WTC11 (cell line): ENCODE measurements around the gene CD209. TPM values are rescaled to one million over a fixed set of nuclear protein-coding genes. Genes with fewer than 3 reads are reported as not detected.

Source experiments
- ATAC-seq: fragments of 200-7000 bp; cut with Tn5 transposase; 2 replicates; pipeline ENCODE4 v1.10.0; 2021; ENCODE audit warnings: mild to moderate bottlenecking, moderate library complexity
- CTCF ChIA-PET: fragments of 300-600 bp; sonication (Branson Sonifier 250); formaldehyde crosslinking; loops from one replicate; lab custom pipeline; 2021; ENCODE audit warnings: antibody characterized with exemption; lab: Charles Lee
- POLR2A ChIA-PET: fragments of 350-600 bp; sonication (Branson Sonifier 250); formaldehyde crosslinking; loops from one replicate; lab custom pipeline; 2021; ENCODE audit warnings: antibody characterized with exemption; lab: Charles Lee
- DNase-seq: peaks from one replicate; pipeline ENCODE4 v3.0.0; 2021; ENCODE audit warnings: low spot score
- H3K27ac Mint-ChIP-seq: 2 replicates; pipeline ENCODE4 v1.8.0; 2021; ENCODE audit warnings: mixed read lengths
- H3K27me3 Mint-ChIP-seq: 2 replicates; pipeline ENCODE4 v1.8.0; 2021; ENCODE audit warnings: low read depth, mild to moderate bottlenecking, moderate library complexity, mixed read lengths
- H3K36me3 Mint-ChIP-seq: 2 replicates; pipeline ENCODE4 v1.8.0; 2021; ENCODE audit warnings: mixed read lengths
- H3K4me1 Mint-ChIP-seq: 2 replicates; pipeline ENCODE4 v1.8.0; 2022; ENCODE audit warnings: mixed read lengths
- H3K4me3 Mint-ChIP-seq: 2 replicates; pipeline ENCODE4 v1.8.0; 2021; ENCODE audit warnings: mild to moderate bottlenecking, moderate library complexity, mixed read lengths
- H3K9me3 Mint-ChIP-seq: 2 replicates; pipeline ENCODE4 v1.8.0; 2021; ENCODE audit warnings: mixed read lengths
- ATF3 ChIP-seq: sonication (generic); formaldehyde crosslinking; conservative IDR thresholded peaks from 2 replicates; pipeline ENCODE4 v1.8.1; 2022; ENCODE audit warnings: mild to moderate bottlenecking, missing genetic modification reagents
- CBFB ChIP-seq: sonication (generic); formaldehyde crosslinking; IDR thresholded peaks from 2 replicates; pipeline ENCODE4 v1.8.1; 2022; ENCODE audit warnings: mild to moderate bottlenecking, low read depth, missing genetic modification reagents
- E2F4 ChIP-seq: sonication (generic); formaldehyde crosslinking; IDR thresholded peaks from 2 replicates; pipeline ENCODE4 v1.8.1; 2022; ENCODE audit warnings: low read depth, mild to moderate bottlenecking, moderate library complexity, missing genetic modification reagents, borderline replicate concordance
- EMX1 ChIP-seq: fragments of 250-450 bp; sonication (Bioruptor Pico); IDR thresholded peaks from 2 replicates; pipeline ENCODE4 v1.8.0; 2021; ENCODE audit warnings: mild to moderate bottlenecking
- FOXJ3 ChIP-seq: sonication (generic); formaldehyde crosslinking; IDR thresholded peaks from 2 replicates; pipeline ENCODE4 v1.9.0; 2021; ENCODE audit warnings: missing genetic modification reagents, mild to moderate bottlenecking, borderline replicate concordance
- GTF2I ChIP-seq: fragments of 250-450 bp; sonication (Bioruptor Pico); conservative IDR thresholded peaks from 2 replicates; pipeline ENCODE4 v1.4.0; 2021; ENCODE audit warnings: mild to moderate bottlenecking
- IRF1 ChIP-seq: sonication (generic); formaldehyde crosslinking; IDR thresholded peaks from 2 replicates; pipeline ENCODE4 v1.8.0; 2023; ENCODE audit warnings: missing genetic modification reagents
- MXD4 ChIP-seq: fragments of 250-450 bp; sonication (Bioruptor Pico); IDR thresholded peaks from 2 replicates; pipeline ENCODE4 v1.8.0; 2021; ENCODE audit warnings: mild to moderate bottlenecking, moderate library complexity, borderline replicate concordance
- MYBL2 ChIP-seq: sonication (generic); formaldehyde crosslinking; IDR thresholded peaks from 2 replicates; pipeline ENCODE4 v1.8.1; 2023; ENCODE audit warnings: mild to moderate bottlenecking, moderate library complexity, missing genetic modification reagents
- NR3C1 ChIP-seq: sonication (generic); formaldehyde crosslinking; conservative IDR thresholded peaks from 2 replicates; pipeline ENCODE4 v1.8.1; 2023; ENCODE audit warnings: low read depth, mild to moderate bottlenecking, missing genetic modification reagents
- SMAD4 ChIP-seq: sonication (generic); formaldehyde crosslinking; IDR thresholded peaks from 2 replicates; pipeline ENCODE4 v1.8.0; 2022; ENCODE audit warnings: mild to moderate bottlenecking, missing genetic modification reagents
- TEAD4 ChIP-seq: sonication (generic); formaldehyde crosslinking; IDR thresholded peaks from 2 replicates; pipeline ENCODE4 v1.8.0; 2022; ENCODE audit warnings: mild to moderate bottlenecking, missing genetic modification reagents
- ZNF138 ChIP-seq: sonication (generic); formaldehyde crosslinking; conservative IDR thresholded peaks from 2 replicates; pipeline ENCODE4 v1.8.1; 2022; ENCODE audit warnings: mild to moderate bottlenecking, moderate library complexity, missing genetic modification reagents
- ZNF416 ChIP-seq: fragments of 250-450 bp; sonication (Bioruptor Pico); IDR thresholded peaks from 2 replicates; pipeline ENCODE4 v1.9.0; 2021; ENCODE audit warnings: mild to moderate bottlenecking, inconsistent platforms
- total RNA-seq: library from RNA; stranded (reverse); gene quantifications from 3 replicates; pipeline ENCODE4 v1.2.3, GENCODE V29; 2021
- TF ChIP-seq, protein P1 (sequence below): sonication (generic); formaldehyde crosslinking; IDR thresholded peaks from 2 replicates; pipeline ENCODE4 v1.8.1; 2023; ENCODE audit warnings: mild to moderate bottlenecking, missing genetic modification reagents, moderate library complexity
- TF ChIP-seq, protein P2 (sequence below): sonication (generic); formaldehyde crosslinking; IDR thresholded peaks from 2 replicates; pipeline ENCODE4 v1.8.1; 2022; ENCODE audit warnings: mild to moderate bottlenecking, missing genetic modification reagents, moderate library complexity, borderline replicate concordance
- TF ChIP-seq, protein P3 (sequence below): fragments of 250-450 bp; sonication (Bioruptor Pico); IDR thresholded peaks from 2 replicates; pipeline ENCODE4 v1.9.0; 2021; ENCODE audit warnings: moderate library complexity, mild to moderate bottlenecking, inconsistent platforms, borderline replicate concordance
- TF ChIP-seq, protein P4 (sequence below): sonication (generic); formaldehyde crosslinking; IDR thresholded peaks from 2 replicates; pipeline ENCODE4 v1.8.1; 2022; ENCODE audit warnings: mild to moderate bottlenecking, moderate library complexity, missing genetic modification reagents
- TF ChIP-seq, protein P5 (sequence below): sonication (generic); formaldehyde crosslinking; IDR thresholded peaks from 2 replicates; pipeline ENCODE4 v1.8.0; 2023; ENCODE audit warnings: missing genetic modification reagents, mild to moderate bottlenecking, borderline replicate concordance

CD209 gene
- total RNA-seq, 1 experiment from 2014 or later: not detected

DNA sequence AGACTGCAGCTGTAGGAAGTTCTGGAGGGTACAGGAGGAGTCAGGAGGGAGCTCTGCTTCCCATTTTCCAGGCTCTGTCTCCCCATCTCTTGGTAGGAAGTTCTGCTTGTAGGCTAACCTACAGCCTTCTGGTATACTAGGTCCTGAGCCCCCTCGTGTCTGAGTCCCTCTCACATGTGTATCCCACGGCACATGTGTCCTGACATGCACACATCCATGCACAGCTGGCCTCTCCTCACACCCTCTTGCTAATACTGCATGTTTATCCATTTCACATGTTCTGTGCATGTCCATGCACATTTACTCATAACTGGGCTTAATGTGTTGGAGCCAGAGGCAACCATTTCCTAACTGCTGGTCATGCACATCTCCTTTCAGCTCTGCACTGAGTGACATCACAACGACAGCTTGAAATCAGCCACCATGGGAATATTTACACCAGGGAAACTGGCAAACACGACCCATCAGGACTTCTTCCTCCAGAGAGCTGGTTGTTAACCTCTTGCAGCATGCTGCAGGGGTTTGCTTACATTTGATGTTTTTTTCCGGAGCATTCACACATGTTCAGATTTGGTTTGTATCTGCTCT is 3.0 kb downstream of the CD209 start (continued):
- TF ChIP-seq IRF1 (no peak), NR3C1 (CRISPR knock-in tag) (no peak), GTF2I (CRISPR knock-in tag) (no peak), CBFB (no peak), FOXJ3 (CRISPR knock-in tag) (no peak)

- no peaks in the 10 kb centered on the region; the same call in 1 of the 2 replicates for H3K36me3 Mint-ChIP-seq
- peaks cover 13% of the 10 kb centered on the region for H3K27me3 Mint-ChIP-seq
- peaks cover 7% of the 10 kb centered on the region for H3K9me3 Mint-ChIP-seq
- H3K4me3 Mint-ChIP-seq: no peak overlapping the region
- no peak for DNase-seq
- POLR2A ChIA-PET: no interaction called here
- H3K27ac Mint-ChIP-seq: no peak overlapping the region
- CTCF ChIA-PET: interaction anchor here (1.4 kb wide), 2 partner anchors 56 to 175 kb away, joined by 4 read pairs; no protein-coding TSS in a partner anchor
- no peak for ATAC-seq
- TF ChIP-seq EMX1 (CRISPR knock-in tag): no peak
- TF ChIP-seq, protein P1, sequence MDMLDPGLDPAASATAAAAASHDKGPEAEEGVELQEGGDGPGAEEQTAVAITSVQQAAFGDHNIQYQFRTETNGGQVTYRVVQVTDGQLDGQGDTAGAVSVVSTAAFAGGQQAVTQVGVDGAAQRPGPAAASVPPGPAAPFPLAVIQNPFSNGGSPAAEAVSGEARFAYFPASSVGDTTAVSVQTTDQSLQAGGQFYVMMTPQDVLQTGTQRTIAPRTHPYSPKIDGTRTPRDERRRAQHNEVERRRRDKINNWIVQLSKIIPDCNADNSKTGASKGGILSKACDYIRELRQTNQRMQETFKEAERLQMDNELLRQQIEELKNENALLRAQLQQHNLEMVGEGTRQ (CRISPR knock-in tag): no peak
- TF ChIP-seq, protein P2, sequence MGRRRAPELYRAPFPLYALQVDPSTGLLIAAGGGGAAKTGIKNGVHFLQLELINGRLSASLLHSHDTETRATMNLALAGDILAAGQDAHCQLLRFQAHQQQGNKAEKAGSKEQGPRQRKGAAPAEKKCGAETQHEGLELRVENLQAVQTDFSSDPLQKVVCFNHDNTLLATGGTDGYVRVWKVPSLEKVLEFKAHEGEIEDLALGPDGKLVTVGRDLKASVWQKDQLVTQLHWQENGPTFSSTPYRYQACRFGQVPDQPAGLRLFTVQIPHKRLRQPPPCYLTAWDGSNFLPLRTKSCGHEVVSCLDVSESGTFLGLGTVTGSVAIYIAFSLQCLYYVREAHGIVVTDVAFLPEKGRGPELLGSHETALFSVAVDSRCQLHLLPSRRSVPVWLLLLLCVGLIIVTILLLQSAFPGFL (CRISPR knock-in tag): no peak
- TF ChIP-seq, protein P3, sequence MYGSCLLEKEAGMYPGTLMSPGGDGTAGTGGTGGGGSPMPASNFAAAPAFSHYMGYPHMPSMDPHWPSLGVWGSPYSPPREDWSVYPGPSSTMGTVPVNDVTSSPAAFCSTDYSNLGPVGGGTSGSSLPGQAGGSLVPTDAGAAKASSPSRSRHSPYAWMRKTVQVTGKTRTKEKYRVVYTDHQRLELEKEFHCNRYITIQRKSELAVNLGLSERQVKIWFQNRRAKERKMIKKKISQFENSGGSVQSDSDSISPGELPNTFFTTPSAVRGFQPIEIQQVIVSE: no peak
- no peak for TF ChIP-seq TEAD4
- H3K4me1 Mint-ChIP-seq: peaks cover 14% of the 10 kb centered on the region
Measured at GRCh38 chr19:7743425-7743841, 3.9 kb downstream of the CD209 start.

GRCh38 chr19:7742991-7743390 is 4.3 kb downstream of the CD209 start:
- H3K9me3 Mint-ChIP-seq: peaks cover 2% of the 10 kb centered on the region
- no peak overlapping the region for H3K27ac Mint-ChIP-seq
- POLR2A ChIA-PET: no interaction called here
- ATAC-seq (no peak), DNase-seq (no peak)
- TF ChIP-seq, protein P3: no peak
- TF ChIP-seq MXD4 (CRISPR knock-in tag): no peak
- no peaks in the 10 kb centered on the region; the same call in 1 of the 2 replicates for H3K36me3 Mint-ChIP-seq
- H3K4me1 Mint-ChIP-seq: peaks cover 10% of the 10 kb centered on the region
- CTCF ChIA-PET: interaction anchor here (1.4 kb wide), 2 partner anchors 57 to 175 kb away, joined by 4 read pairs; no protein-coding TSS in a partner anchor
- H3K4me3 Mint-ChIP-seq: no peak overlapping the region
- H3K27me3 Mint-ChIP-seq: peaks cover 15% of the 10 kb centered on the region

DNA sequence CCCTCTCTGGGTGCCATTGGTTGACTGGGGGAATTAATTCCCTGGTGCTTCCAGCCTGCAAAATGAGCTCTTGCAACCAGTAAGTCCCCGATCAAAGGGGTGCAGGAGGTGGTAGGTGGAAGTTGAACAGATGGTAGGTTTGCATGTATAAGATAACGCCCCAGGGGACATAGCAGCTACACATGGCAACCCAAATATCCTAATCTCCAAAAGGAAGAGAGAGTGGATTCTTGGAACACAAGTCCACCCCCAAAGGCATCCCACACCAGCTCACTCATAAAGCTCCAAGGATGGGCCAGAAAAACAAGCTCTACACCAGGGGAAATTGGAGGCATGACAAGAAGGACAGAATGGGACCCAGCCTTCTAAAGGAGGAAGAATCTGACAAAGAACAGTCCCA is 4.8 kb downstream of the CD209 start:
- TF ChIP-seq ZNF416: no peak
- TF ChIP-seq MYBL2: no peak
- TF ChIP-seq ATF3 (CRISPR knock-in tag): no peak
- TF ChIP-seq E2F4 (CRISPR knock-in tag): no peak
- TF ChIP-seq, protein P4, sequence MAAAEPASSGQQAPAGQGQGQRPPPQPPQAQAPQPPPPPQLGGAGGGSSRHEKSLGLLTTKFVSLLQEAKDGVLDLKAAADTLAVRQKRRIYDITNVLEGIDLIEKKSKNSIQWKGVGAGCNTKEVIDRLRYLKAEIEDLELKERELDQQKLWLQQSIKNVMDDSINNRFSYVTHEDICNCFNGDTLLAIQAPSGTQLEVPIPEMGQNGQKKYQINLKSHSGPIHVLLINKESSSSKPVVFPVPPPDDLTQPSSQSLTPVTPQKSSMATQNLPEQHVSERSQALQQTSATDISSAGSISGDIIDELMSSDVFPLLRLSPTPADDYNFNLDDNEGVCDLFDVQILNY (CRISPR knock-in tag): no peak
- TF ChIP-seq, protein P5, sequence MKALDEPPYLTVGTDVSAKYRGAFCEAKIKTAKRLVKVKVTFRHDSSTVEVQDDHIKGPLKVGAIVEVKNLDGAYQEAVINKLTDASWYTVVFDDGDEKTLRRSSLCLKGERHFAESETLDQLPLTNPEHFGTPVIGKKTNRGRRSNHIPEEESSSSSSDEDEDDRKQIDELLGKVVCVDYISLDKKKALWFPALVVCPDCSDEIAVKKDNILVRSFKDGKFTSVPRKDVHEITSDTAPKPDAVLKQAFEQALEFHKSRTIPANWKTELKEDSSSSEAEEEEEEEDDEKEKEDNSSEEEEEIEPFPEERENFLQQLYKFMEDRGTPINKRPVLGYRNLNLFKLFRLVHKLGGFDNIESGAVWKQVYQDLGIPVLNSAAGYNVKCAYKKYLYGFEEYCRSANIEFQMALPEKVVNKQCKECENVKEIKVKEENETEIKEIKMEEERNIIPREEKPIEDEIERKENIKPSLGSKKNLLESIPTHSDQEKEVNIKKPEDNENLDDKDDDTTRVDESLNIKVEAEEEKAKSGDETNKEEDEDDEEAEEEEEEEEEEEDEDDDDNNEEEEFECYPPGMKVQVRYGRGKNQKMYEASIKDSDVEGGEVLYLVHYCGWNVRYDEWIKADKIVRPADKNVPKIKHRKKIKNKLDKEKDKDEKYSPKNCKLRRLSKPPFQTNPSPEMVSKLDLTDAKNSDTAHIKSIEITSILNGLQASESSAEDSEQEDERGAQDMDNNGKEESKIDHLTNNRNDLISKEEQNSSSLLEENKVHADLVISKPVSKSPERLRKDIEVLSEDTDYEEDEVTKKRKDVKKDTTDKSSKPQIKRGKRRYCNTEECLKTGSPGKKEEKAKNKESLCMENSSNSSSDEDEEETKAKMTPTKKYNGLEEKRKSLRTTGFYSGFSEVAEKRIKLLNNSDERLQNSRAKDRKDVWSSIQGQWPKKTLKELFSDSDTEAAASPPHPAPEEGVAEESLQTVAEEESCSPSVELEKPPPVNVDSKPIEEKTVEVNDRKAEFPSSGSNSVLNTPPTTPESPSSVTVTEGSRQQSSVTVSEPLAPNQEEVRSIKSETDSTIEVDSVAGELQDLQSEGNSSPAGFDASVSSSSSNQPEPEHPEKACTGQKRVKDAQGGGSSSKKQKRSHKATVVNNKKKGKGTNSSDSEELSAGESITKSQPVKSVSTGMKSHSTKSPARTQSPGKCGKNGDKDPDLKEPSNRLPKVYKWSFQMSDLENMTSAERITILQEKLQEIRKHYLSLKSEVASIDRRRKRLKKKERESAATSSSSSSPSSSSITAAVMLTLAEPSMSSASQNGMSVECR: no peak
- TF ChIP-seq SMAD4 (CRISPR knock-in tag): no peak
- no peak for TF ChIP-seq ZNF138 (CRISPR knock-in tag)
- Mint-ChIP-seq H3K4me3 (no peak overlapping the region), H3K27me3 (peaks cover 19% of the 10 kb centered on the region), H3K4me1 (peaks cover 6% of the 10 kb centered on the region), H3K36me3 (no peaks in the 10 kb centered on the region), H3K27ac (no peak overlapping the region), H3K9me3 (no peaks in the 10 kb centered on the region)
- ChIA-PET POLR2A (no interaction called here), CTCF (interaction anchor here (1.4 kb wide), 1 partner anchor 57 kb away, joined by 4 read pairs; no protein-coding TSS in a partner anchor)
- ATAC-seq (no peak), DNase-seq (no peak)
